GM19455 (cell line): ENCODE data around the gene LIMA1.
"Not testable (repeated sequence)": the region's sequence is repeated elsewhere in the genome, so short reads cannot be mapped to it uniquely, and the experiment has no call there.

Experiments used
- ATAC-seq: cut with Tn5 transposase; IDR thresholded peaks from one replicate; pipeline ENCODE4 v1.9.1; 2021; ENCODE audit not compliant: unreplicated experiment

The LIMA1 gene

DNA sequence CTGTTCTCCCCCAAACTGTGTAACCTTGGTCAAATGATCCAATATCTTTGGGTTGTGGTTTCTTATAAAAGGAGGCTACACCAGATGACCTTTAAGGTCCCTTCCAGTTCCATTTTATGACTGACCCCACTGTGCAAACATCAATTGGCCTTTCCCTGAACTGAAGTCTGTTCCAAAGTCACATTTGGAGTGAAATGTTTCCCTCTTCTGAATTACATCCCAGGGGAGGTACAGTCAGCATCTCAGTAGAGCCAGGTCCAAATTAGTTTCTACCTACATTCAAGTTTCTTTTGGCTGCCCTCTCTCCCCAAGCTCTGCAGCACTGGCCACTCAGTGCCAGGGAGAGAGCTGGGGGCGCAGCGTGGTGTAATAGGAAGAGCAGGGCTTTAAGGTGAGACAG is 34.4 kb downstream of the LIMA1 start:
- no peak for ATAC-seq

DNA sequence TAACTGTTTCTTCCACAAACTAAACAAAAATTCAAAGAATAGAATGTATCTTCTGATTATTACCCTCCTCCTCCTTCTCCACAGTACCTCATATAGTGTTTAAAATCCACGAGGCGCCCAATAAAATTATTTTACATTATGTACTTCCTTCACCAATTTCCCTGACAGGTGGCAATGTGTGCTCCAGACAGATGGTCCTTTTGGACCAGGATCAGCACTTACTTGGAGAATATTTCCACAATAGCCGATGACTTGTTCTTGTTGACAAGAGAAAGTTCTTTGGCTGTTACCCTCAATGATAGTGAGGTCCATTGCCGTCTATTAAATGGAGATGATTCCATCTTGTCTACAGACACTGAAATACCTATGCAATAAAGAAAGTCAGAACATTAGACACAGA is 34.9 kb downstream of the LIMA1 start:
- ATAC-seq = no peak

GRCh38 chr12:50247665-50248064 is 35.7 kb downstream of the LIMA1 start:
- not testable (repeated sequence) for ATAC-seq

DNA sequence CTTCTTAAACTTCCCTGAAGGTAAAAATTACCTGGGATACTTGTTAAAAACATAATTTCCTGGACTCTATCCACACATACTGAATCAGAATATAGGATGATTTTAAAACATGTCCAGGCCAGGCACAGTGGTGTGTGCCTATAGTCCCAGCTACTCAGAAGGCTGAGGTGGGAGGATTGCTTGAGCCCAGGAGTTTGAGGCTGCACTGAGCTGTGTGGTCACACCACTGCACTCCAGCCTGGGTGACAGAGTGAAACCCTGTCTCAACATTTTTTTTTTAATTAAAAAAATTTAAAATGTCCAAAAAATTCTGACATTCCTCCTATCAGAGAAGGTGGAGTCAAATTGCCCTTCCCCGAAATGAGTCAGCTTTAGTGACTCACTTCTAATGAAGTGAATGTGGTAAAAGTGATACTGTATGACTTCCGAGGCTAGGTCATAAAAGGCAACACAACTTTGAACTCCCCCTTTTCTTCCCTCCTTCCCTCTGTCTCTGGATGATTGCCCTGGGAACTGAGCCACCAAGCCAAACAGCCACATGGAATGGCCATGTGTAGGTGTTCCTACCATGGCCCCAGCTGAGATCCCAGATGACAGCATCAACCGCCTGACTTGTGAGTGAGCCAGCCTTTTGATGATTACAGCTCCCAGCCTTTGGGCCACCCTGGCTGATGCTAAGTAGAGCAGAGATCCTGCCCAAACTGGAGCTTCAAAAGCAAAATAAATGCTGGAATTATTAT is 36.3 kb downstream of the LIMA1 start:
- ATAC-seq = peak; percentile 51

GRCh38 chr12:50246197-50246865 is 37.0 kb downstream of the LIMA1 start:
- ATAC-seq = no peak

GRCh38 chr12:50243507-50243906 is 39.8 kb downstream of the LIMA1 start:
- no peak for ATAC-seq

- ATAC-seq = no peak
Measured at GRCh38 chr12:50242751-50243191, 40.5 kb downstream of the LIMA1 start.

- no peak for ATAC-seq
Measured at GRCh38 chr12:50241178-50241577, 42.1 kb downstream of the LIMA1 start.

DNA sequence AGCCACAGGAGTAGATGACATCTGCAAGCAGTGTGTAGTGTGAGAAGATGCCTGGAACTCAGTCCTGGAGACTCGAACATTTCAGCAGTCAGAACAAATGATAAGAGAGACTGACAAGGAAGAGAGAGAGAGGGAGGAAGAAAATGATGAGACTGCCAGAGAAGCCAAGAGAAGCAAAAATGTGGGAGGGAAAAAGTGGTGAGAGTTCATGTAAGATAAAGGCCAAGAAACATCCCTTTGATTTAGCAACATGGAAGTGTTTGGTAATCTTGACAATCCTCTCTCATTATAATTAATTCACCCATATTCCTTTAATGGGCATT is 42.6 kb downstream of the LIMA1 start:
- no peak for ATAC-seq

DNA sequence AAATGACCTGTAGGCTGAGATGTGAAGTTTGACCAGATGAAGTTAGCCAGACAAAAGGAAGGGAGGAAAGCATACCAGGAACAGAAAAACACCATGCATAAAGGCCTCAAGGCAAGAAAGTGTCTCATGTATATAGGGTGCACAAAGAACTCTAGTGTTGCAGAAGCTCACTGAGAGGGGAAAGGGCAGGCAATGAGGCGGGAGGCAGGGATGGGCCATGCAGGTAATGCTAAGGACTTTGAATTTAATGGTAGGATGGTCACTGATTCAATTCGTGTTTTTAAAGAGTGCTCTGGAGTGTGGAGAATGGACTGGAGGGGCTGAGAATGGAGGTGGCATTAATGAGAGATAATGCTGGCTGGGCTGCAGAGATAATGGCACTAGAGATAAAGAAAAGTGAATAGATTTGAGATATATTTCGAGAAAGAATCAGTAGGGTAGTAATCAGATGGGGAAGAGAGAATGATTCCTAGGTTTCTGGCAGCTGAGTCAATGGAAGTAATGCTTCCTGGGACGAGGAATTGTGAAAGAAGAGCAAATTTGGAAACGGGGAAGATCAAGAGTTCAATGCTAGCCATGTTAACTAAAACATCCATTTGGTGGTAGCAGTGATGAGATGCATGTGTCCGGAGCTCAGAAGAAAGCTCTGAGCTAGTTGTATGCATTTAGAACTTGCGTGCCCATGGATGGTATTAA is 43.1 kb downstream of the LIMA1 start:
- no peak for ATAC-seq

- no peak for ATAC-seq
Measured at GRCh38 chr12:50239355-50239891, 43.9 kb downstream of the LIMA1 start.

DNA sequence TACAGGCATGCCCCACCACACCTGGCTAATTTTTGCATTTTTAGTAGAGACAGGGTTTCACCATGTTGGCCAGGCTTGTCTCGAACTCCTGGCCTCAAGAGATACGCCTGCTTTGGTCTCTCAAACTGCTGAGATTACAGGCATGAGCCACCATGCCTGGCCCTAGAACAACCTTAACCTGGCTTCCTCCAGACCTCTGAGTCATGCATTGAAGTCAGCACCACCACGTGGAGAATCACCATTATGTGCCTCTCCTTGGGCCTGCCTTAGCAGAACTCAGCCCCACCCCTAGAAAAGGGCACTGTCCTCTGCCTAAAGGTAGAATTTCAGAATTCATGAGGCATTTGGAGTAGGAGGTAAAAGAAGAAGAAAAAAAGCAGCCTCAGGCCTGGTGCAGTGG is 49.0 kb downstream of the LIMA1 start:
- no peak for ATAC-seq

DNA sequence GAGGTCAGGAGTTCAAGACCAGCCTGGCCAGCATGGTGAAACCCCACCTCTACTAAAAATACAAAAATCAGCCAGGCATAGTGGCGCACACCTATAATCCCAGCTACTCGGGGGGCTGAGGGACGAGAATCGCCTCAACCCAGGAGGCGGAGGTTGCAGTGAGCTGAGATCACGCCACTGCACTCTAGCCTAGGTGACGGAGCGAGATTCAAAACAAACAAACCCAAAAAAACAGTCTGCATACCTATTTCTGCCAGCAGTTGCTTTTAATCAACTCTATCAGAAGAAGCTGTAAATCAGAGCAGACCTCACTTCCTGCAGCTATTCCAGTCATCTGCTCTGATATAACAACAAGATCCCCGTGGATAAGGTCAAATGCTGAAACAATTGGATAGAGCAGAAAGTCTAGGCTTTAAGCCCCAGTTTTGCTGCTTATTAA is 50.5 kb downstream of the LIMA1 start:
- no peak for ATAC-seq

- no peak for ATAC-seq
Measured at GRCh38 chr12:50232206-50232605, 51.1 kb downstream of the LIMA1 start.

DNA sequence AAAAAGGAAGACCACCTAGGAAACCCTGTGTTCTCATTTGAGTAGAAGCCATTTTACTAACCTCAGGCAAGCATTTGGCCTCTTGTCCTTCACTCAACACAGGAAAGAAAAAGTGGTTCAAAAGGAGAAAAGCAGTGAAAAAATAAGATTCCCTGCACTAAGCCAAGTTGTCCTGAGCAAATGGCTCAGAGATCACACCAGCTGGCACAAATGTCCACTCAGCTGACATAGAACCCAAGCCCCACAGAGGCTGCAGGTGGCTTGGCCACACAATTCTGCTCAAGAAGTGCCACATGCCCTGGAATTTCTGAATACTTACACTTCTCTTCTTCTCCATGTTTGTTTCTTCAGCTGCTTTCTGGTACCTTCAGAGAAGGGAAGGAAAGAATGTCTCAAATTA is 52.0 kb downstream of the LIMA1 start:
- ATAC-seq = no peak

GRCh38 chr12:50230217-50230616 is 53.1 kb downstream of the LIMA1 start:
- no peak for ATAC-seq

DNA sequence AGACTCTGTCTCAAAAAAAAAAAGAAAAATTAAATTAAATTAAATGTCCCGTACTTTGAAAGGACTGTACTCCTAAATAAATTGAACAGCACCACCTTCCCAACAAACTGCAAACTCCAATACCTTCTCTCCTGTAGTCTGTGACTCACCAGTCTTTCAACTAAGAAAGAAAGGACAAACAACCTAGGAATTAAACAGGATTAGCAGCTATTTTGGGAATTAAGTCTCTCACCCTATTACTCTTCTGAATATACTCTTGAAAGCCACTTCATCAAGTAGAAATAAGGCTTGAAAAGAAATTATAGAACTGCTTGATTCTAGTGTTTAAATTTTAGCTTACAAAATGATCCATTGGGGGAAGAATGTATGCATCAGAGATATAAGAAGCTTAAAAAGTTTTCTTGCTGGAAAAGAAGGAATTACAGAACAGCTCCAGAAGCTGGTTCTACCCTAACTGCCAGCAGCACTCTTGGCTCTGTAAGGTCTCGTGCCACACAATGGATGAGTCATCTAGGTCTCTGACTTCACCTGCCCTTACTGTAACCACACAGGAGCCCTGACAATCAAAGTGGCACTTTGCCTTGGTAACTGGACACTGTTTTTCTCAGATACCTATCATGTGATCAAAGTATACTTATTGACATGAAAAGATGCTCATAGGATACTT is 59.2 kb downstream of the LIMA1 start:
- ATAC-seq = no peak

- ATAC-seq = peak; percentile 50
Measured at GRCh38 chr12:50222275-50222783, 61.0 kb downstream of the LIMA1 start.

GRCh38 chr12:50221228-50222008 is 61.9 kb downstream of the LIMA1 start:
- ATAC-seq = no peak

- ATAC-seq = no peak
Measured at GRCh38 chr12:50220363-50220995, 62.8 kb downstream of the LIMA1 start.
